Pancreas (tissue), 10 donors: ENCODE data around the gene CHCHD1. TPM values are rescaled to one million over a fixed set of nuclear protein-coding genes. Genes with fewer than 3 reads are reported as not detected.

ENCODE experiments used
- ATAC-seq, 4 donors: fragments of 200-7000 bp; cut with Tn5 transposase; one replicate each; pipeline versions ENCODE4 v1.8.0 to v1.9.1; 2020; ENCODE audit warnings: mild to moderate bottlenecking in 4 of 4, moderate library complexity in 4 of 4
- DNase-seq, 6 donors: peaks; one replicate each; pipeline ENCODE4 v3.0.0-alpha.2; 2020
- FAIRE-seq: peaks from 2 replicates; lab custom pipeline; 2012; peaks lifted over from hg19 to GRCh38; lab: Jason Lieb, UNC
- H3K27ac ChIP-seq, 4 donors: fragments of 200-600 bp; sonication (generic); 1 replicate in 3 of 4; 2 replicates in 1 of 4; pipeline versions ENCODE4 v1.5.0 to v1.8.0; 2020
- H3K27me3 ChIP-seq, 4 donors: fragments of 200-600 bp; one replicate each; pipeline ENCODE4 v1.8.0; 2021
- H3K36me3 ChIP-seq, 3 donors: fragments of 200-600 bp; sonication (generic) in 1 of 3; one replicate each; pipeline versions ENCODE4 v1.5.0 to v1.8.0; 2020 to 2021
- H3K4me1 ChIP-seq, 3 donors: fragments of 200-600 bp; one replicate each; pipeline ENCODE4 v1.8.0; 2021
- H3K4me3 ChIP-seq, 4 donors: fragments of 200-600 bp; sonication (generic) in 2 of 4; one replicate each; pipeline versions ENCODE4 v1.5.0 to v1.8.0; 2020 to 2021
- H3K9me3 ChIP-seq, 4 donors: fragments of 200-600 bp; one replicate each; pipeline ENCODE4 v1.8.0; 2021
- CTCF ChIP-seq, 4 donors: fragments of 200-600 bp; sonication (generic) in 3 of 4; IDR thresholded peaks; one replicate each; pipeline versions ENCODE4 v1.5.0 to v1.8.0; 2021; ENCODE audit warnings: antibody characterized with exemption in 4 of 4
- WGBS, 2 donors: extraction: QIAGEN DNeasy Blood & Tissue Kit; methylation state at CpG; one replicate each; pipeline ENCODE4 v1.1.7; 2013; 5-methylcytosine and 5-hydroxymethylcytosine counted together
- intact Hi-C, 3 donors: fragments of 100-400 bp; cut with DNase I; formaldehyde crosslinking; loops; one replicate each; pipeline versions ENCODE4 v1.11.1 to v1.14.2; 2022
- polyA plus RNA-seq, 2 donors: library from polyadenylated mRNA; stranded (reverse); fragments of 200-250 nt; gene quantifications; one replicate each; pipeline ENCODE4 v1.2.3, GENCODE V29; 2013
- total RNA-seq, 6 donors: library from RNA; stranded (reverse); fragmentation: NEBNext Ultra II Directional in 4 of 6; extraction: Animal tissue kit (Norgen Biotek cat#: 25700) in 4 of 6; gene quantifications; one replicate each; pipeline versions ENCODE4 v1.2.1 to v1.2.4, GENCODE V29; 2021 to 2023
- donor health status: healthy with polysubstance abuse.
- donor health status: DM: no; HTN: no; CAD: no; lungs with moderate emphysema.
- donor health status: DM: no; HTN: no; CAD: no.
- donor health status: control.
- donor health status: control.
- donor health status: Bipolar disorder and iron deficiency.
- donor health status: DM: yes; HTN: yes; CAD: no.
- donor health status: DM: no; HTN: no; CAD: no.
- donor health status: DM: no; HTN: no; CAD: no.
- donor health status: DM: yes; HTN: yes; CAD: no.

CHCHD1 gene
- total and polyA plus RNA-seq, 8 donors, result 4.4 to 31.7 (median 8.3) TPM

GRCh38 chr10:73816917-73817729, 35.3 kb downstream of the CHCHD1 start:
- TF ChIP-seq CTCF (IDR thresholded peaks at IDR 0.05), result no peak
- FAIRE-seq (no peak), DNase-seq (no peak), ATAC-seq (no peak)
- Histone ChIP-seq H3K27ac (no peak overlapping the region), H3K9me3 (no peaks in the 10 kb centered on the region), H3K4me1 (peaks cover 5 to 7% (median 6%) of the 10 kb centered on the region in 3 donors), H3K27me3 (no peaks in the 10 kb centered on the region), H3K36me3 (no peaks in the 10 kb centered on the region), H3K4me3 (no peak overlapping the region)
- intact Hi-C loops, result no loop called here
- 87 to 88% methylated on average over 10 of the region's 10 CpGs for WGBS, 2 donors

- DNase-seq (no peak), ATAC-seq (no peak), FAIRE-seq (no peak)
- no peak overlapping the region for H3K4me3 ChIP-seq
- H3K27me3 ChIP-seq, result no peaks in the 10 kb centered on the region
- TF ChIP-seq CTCF (IDR thresholded peaks at IDR 0.05), result no peak
- intact Hi-C loops, result no loop called here
- no peaks in the 10 kb centered on the region for H3K36me3 ChIP-seq
- H3K9me3 ChIP-seq, result no peaks in the 10 kb centered on the region
- H3K4me1 ChIP-seq, result peaks cover 5 to 7% (median 6%) of the 10 kb centered on the region in 3 donors
- whole genome bisulfite sequencing, 2 donors, result 92 to 96% methylated on average over 5 of the region's 5 CpGs
- no peak overlapping the region for H3K27ac ChIP-seq
Observed at GRCh38 chr10:73817826-73818225, 36.0 kb downstream of the CHCHD1 start.

- H3K4me1 ChIP-seq, result peaks cover 5 to 7% (median 6%) of the 10 kb centered on the region in 3 donors
- DNase-seq (no peak), ATAC-seq (no peak), FAIRE-seq (no peak)
- H3K4me3 ChIP-seq, result no peak overlapping the region
- H3K27me3 ChIP-seq, result no peaks in the 10 kb centered on the region
- H3K27ac ChIP-seq, result no peak overlapping the region
- intact Hi-C loops, result no loop called here
- H3K36me3 ChIP-seq, result no peaks in the 10 kb centered on the region
- no peaks in the 10 kb centered on the region for H3K9me3 ChIP-seq
- 86 to 95% methylated on average over 10 of the region's 10 CpGs for WGBS, 2 donors
- no peak for TF ChIP-seq CTCF (IDR thresholded peaks at IDR 0.05)
Observed at GRCh38 chr10:73818402-73818801, 36.6 kb downstream of the CHCHD1 start.

GRCh38 chr10:73819081-73819480, 37.2 kb downstream of the CHCHD1 start:
- peak in 1 of 4 donors; percentile 2 for ATAC-seq
- FAIRE-seq, result no peak
- intact Hi-C loops, result no loop called here
- TF ChIP-seq CTCF (IDR thresholded peaks at IDR 0.05), result no peak
- H3K27me3 ChIP-seq, result no peaks in the 10 kb centered on the region
- H3K27ac ChIP-seq, result peak overlapping the region in 1 of 4 donors; percentile 45
- 63 to 75% methylated on average over 5 of the region's 5 CpGs for WGBS, 2 donors
- peaks cover 5 to 7% (median 6%) of the 10 kb centered on the region in 3 donors for H3K4me1 ChIP-seq
- no peak overlapping the region for H3K4me3 ChIP-seq
- no peaks in the 10 kb centered on the region for H3K9me3 ChIP-seq
- no peak for DNase-seq
- H3K36me3 ChIP-seq, result no peaks in the 10 kb centered on the region
